Activated T-cell treated with anti-CD3 and anti-CD28 coated beads for 24 hours (primary cell): ENCODE measurements around the gene YDJC.
"Not testable (repeated sequence)": the region's sequence is repeated elsewhere in the genome, so short reads cannot be mapped to it uniquely, and the experiment has no call there.

ENCODE experiments used
- DNase-seq: peaks from one replicate; pipeline ENCODE4 v3.0.0-alpha.2; 2020; ENCODE audit warnings: low read depth

The YDJC gene

GRCh38 chr22:21629255-21630149 lies at the start of gene YDJC:
Gene YDJC (minus strand): TSS chr22:21630022. CDS start chr22:21630014, 8 bp downstream.
- DNase-seq, result peak; percentile 93

- DNase-seq, result no peak
These were observed 49.6 kb upstream of the YDJC start for GRCh38 chr22:21679383-21679782.

GRCh38 chr22:21678842-21679241 lies 49.0 kb upstream of the YDJC start:
- not testable (repeated sequence) for DNase-seq

GRCh38 chr22:21677606-21678443 lies 48.0 kb upstream of the YDJC start:
- no peak for DNase-seq

- no peak for DNase-seq
These were observed 44.9 kb upstream of the YDJC start for GRCh38 chr22:21674638-21675245.

- no peak for DNase-seq
These were observed 43.9 kb upstream of the YDJC start for GRCh38 chr22:21673534-21674321.

- no peak for DNase-seq
These were observed 42.3 kb upstream of the YDJC start for GRCh38 chr22:21672107-21672629.

- DNase-seq, result no peak
These were observed 39.2 kb upstream of the YDJC start for GRCh38 chr22:21669026-21669425.

GRCh38 chr22:21666786-21667185 lies 37.0 kb upstream of the YDJC start:
- no peak for DNase-seq

GRCh38 chr22:21665047-21665851 lies 35.4 kb upstream of the YDJC start:
- no peak for DNase-seq

- no peak for DNase-seq
These were observed 33.9 kb upstream of the YDJC start for GRCh38 chr22:21663738-21664137.

GRCh38 chr22:21661991-21662390 lies 32.2 kb upstream of the YDJC start:
- no peak for DNase-seq

GRCh38 chr22:21660904-21661303 lies 31.1 kb upstream of the YDJC start:
- no peak for DNase-seq

GRCh38 chr22:21659864-21660525 lies 30.2 kb upstream of the YDJC start:
- DNase-seq, result no peak

GRCh38 chr22:21657360-21658032 lies 27.7 kb upstream of the YDJC start:
- DNase-seq, result peak; percentile 67

GRCh38 chr22:21657020-21657359 lies 27.2 kb upstream of the YDJC start:
- DNase-seq, result no peak

GRCh38 chr22:21652547-21653545 lies 23.0 kb upstream of the YDJC start:
- DNase-seq, result no peak

- peak; percentile 78 for DNase-seq
These were observed 22.3 kb upstream of the YDJC start for GRCh38 chr22:21652010-21652546.
